ENCODE measurements around the gene FKTN. TPM values are rescaled to one million over a fixed set of nuclear protein-coding genes. Genes with fewer than 3 reads are reported as not detected.
"Not testable (repeated sequence)": the region's sequence is repeated elsewhere in the genome, so short reads cannot be mapped to it uniquely, and the experiment has no call there.

FKTN gene
- total and polyA plus RNA-seq, 8 donors = 1.7 to 39.7 (median 4.1) TPM

DNA sequence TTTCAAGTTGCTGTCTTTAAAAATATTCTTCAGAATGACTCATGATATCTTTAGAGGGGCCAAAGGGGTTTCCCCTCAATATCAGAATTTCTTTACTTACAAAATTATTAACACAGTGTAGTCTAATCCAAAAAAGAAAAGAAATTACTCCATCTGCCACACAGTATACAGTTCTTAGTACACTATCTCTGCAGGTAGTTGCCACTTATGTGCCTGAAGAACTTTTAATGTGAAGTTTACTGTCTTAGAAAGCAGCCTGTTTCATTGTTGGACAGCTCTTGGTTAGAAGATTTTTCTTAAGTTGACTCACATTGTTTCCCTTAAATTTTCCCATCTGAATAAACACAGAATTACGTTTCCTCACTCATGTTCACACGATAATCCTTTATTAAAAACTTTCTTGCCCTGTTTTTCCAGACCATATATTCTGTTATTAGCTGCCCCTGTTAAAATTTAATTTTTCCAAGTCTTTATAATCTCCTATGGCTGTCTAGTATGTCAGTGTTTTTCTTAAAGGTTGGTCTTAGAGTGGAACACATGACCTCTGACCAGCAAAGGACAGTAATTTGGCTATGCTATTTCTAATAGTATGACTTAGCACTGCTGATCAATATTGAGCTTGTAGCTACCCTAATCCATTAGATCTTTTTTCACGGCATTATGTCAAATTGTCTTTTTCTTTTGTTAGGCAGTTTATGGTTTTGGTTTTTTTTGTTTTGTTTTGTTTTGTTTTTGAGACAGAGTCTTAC is 21.8 kb upstream of the FKTN start:
- intact Hi-C loops (cut with DNase I; ENCODE audit: low total_unique reads) = no loop called here
- Histone ChIP-seq H3K4me3 (no peak overlapping the region), H3K27ac (no peak overlapping the region), H3K9me3 (no peaks in the 10 kb centered on the region), H3K27me3 (no peaks in the 10 kb centered on the region), H3K4me1 (peaks cover 0 to 15% (median 0%) of the 10 kb centered on the region in 4 donors), H3K36me3 (peaks cover 0 to 18% (median 3%) of the 10 kb centered on the region in 4 donors)
- no peak for TF ChIP-seq POLR2AphosphoS5 (IDR thresholded peaks at IDR 0.05)
- no peak for TF ChIP-seq EP300 (IDR thresholded peaks at IDR 0.05)
- no peak for TF ChIP-seq CTCF (IDR thresholded peaks at IDR 0.05)
- no peak for TF ChIP-seq POLR2A (IDR thresholded peaks at IDR 0.05)
- DNase-seq = no peak
- 79 to 92% (median 85%) methylated on average over 3 of the region's 3 CpGs for WGBS, 5 donors

GRCh38 chr9:105539452-105539851 is 18.5 kb upstream of the FKTN start:
- no peak for TF ChIP-seq POLR2AphosphoS5 (IDR thresholded peaks at IDR 0.05)
- no peak for TF ChIP-seq CTCF (IDR thresholded peaks at IDR 0.05)
- TF ChIP-seq EP300 (IDR thresholded peaks at IDR 0.05) = no peak
- TF ChIP-seq POLR2A (IDR thresholded peaks at IDR 0.05) = no peak
- WGBS, 5 donors = 97 to 100% (median 100%) methylated on average over 1 of the region's 1 CpG
- no peak for DNase-seq
- no peaks in the 10 kb centered on the region for H3K9me3 ChIP-seq
- H3K27ac ChIP-seq = no peak overlapping the region
- peaks cover 0 to 18% (median 3%) of the 10 kb centered on the region in 4 donors for H3K36me3 ChIP-seq
- no peak overlapping the region for H3K4me3 ChIP-seq
- no peaks in the 10 kb centered on the region for H3K27me3 ChIP-seq
- intact Hi-C loops (cut with DNase I; ENCODE audit: low total_unique reads) = no loop called here
- H3K4me1 ChIP-seq = no peaks in the 10 kb centered on the region

GRCh38 chr9:105541838-105542237 is 16.1 kb upstream of the FKTN start:
- Histone ChIP-seq H3K4me3 (no peak overlapping the region), H3K9me3 (no peaks in the 10 kb centered on the region), H3K4me1 (no peaks in the 10 kb centered on the region), H3K27ac (no peak overlapping the region), H3K36me3 (peaks cover 0 to 5% (median 2%) of the 10 kb centered on the region in 4 donors), H3K27me3 (no peaks in the 10 kb centered on the region)
- TF ChIP-seq EP300 (IDR thresholded peaks at IDR 0.05) = no peak
- DNase-seq = no peak
- intact Hi-C loops (cut with DNase I; ENCODE audit: low total_unique reads) = no loop called here
- whole genome bisulfite sequencing, 5 donors = 93 to 99% (median 94%) methylated on average over 3 of the region's 3 CpGs

DNA sequence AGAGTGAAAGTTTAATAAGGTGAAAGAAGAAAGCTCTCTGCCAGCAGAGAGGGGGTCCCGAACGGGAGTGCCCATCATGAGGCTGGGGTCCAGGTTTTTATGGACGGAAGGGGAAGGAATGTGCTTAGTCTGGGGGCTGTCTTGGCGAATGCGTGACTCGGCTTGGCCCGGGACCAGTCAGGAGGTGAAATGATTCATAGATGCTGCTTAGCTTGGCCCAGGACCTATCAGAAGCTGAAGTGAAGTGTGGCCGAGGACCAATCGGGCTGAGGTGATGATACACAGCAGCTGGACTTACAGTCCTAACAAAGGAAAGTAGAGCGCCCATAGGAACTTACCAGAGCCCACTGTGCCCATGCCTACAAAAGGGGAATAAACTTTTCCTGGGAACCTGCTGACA is 3.9 kb upstream of the FKTN start:
- no peak overlapping the region for H3K4me3 ChIP-seq
- H3K9me3 ChIP-seq = no peaks in the 10 kb centered on the region
- H3K4me1 ChIP-seq = peaks cover 0 to 24% (median 13%) of the 10 kb centered on the region in 4 donors
- intact Hi-C loops (cut with DNase I; ENCODE audit: low total_unique reads) = no loop called here
- H3K27ac ChIP-seq = peak overlapping the region in 2 of 5 donors; percentile 7 to 47
- 25 to 59% (median 46%) methylated on average over 10 of the region's 10 CpGs for WGBS, 5 donors
- no peak for DNase-seq
- H3K27me3 ChIP-seq = no peaks in the 10 kb centered on the region
- TF ChIP-seq EP300 (IDR thresholded peaks at IDR 0.05) (no peak), POLR2AphosphoS5 (IDR thresholded peaks at IDR 0.05) (no peak), POLR2A (IDR thresholded peaks at IDR 0.05) (no peak), CTCF (IDR thresholded peaks at IDR 0.05) (no peak)
- H3K36me3 ChIP-seq = no peaks in the 10 kb centered on the region

DNA sequence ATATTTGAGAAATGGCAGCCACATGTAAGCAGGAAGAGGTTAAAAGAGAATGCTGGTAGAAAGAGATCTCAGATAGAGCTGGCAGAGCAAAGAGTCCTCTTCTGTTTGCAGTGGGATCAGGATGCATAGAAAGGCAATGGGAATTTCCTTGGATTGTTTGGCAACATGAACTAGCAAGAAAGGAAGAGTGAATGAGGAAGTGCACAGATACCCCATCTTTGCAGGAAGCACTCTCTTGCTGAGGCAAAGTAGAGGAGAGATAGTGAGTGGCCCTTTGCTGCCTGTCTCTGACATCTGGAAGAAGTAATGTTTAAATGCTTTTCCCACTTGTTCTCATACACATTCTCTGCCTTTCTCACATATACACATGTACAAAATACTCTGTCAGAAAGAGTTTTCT is 14.5 kb downstream of the FKTN start:
- no peak for DNase-seq
- intact Hi-C loops (cut with DNase I; ENCODE audit: low total_unique reads) = no loop called here
- TF ChIP-seq POLR2AphosphoS5 (IDR thresholded peaks at IDR 0.05) (no peak), POLR2A (IDR thresholded peaks at IDR 0.05) (no peak), EP300 (IDR thresholded peaks at IDR 0.05) (no peak), CTCF (IDR thresholded peaks at IDR 0.05) (no peak)

GRCh38 chr9:105579952-105580351 is 22.0 kb downstream of the FKTN start:
- DNase-seq; H3K27ac ChIP-seq; H3K9me3 ChIP-seq; H3K4me3 ChIP-seq; intact Hi-C loops (cut with DNase I; ENCODE audit: low total_unique reads); H3K4me1 ChIP-seq; H3K27me3 ChIP-seq: not testable (repeated sequence)
- WGBS, 5 donors = 96 to 100% (median 98%) methylated on average over 5 to 6 of the region's 6 CpGs
- peaks cover 0 to 16% (median 14%) of the 10 kb centered on the region in 4 donors for H3K36me3 ChIP-seq

More for the DNA sequence above, 14.5 kb downstream of the FKTN start:
- H3K27ac ChIP-seq = no peak overlapping the region
- no peak overlapping the region for H3K4me3 ChIP-seq
- no peaks in the 10 kb centered on the region for H3K27me3 ChIP-seq
- peaks cover 0 to 22% (median 2%) of the 10 kb centered on the region in 4 donors for H3K9me3 ChIP-seq
- H3K4me1 ChIP-seq = no peaks in the 10 kb centered on the region
- H3K36me3 ChIP-seq = peaks cover 0 to 36% (median 26%) of the 10 kb centered on the region in 4 donors

DNA sequence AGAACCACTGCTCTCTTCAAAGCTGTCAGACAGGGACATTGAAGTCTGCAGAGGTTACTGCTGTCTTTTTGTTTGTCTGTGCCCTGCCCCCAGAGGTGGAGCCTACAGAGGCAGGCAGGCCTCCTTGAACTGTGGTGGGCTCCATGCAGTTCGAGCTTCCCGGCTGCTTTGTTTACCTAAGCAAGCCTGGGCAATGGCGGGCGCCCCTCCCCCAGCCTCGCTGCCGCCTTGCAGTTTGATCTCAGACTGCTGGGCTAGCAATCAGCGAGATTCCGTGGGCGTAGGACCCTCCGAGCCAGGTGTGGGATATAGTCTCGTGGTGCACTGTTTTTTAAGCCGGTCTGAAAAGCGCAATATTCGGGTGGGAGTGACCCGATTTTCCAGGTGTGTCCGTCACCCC is 23.6 kb downstream of the FKTN start:
- intact Hi-C loops (cut with DNase I; ENCODE audit: low total_unique reads); H3K9me3 ChIP-seq: not testable (repeated sequence)
- WGBS, 5 donors = 65 to 100% (median 78%) methylated on average over 6 to 16 of the region's 16 CpGs

More for the DNA sequence above, 23.6 kb downstream of the FKTN start:
- H3K4me1 ChIP-seq, DNase-seq, H3K27ac ChIP-seq, H3K4me3 ChIP-seq, H3K36me3 ChIP-seq, H3K27me3 ChIP-seq: not testable (repeated sequence)

All from stomach (tissue), 9 donors.